DMS53 treated with DMSO at 0.1 percent for 48 hours (cell line): Measurements from ENCODE around the gene ACSL3.
"Not testable (repeated sequence)": the region's sequence is repeated elsewhere in the genome, so short reads cannot be mapped to it uniquely, and the experiment has no call there.

Experiments used
- DNase-seq: peaks from one replicate; lab custom pipeline; 2025; ENCODE audit not compliant: unreplicated experiment; lab: John Stamatoyannopoulos, UW

Gene ACSL3

DNA sequence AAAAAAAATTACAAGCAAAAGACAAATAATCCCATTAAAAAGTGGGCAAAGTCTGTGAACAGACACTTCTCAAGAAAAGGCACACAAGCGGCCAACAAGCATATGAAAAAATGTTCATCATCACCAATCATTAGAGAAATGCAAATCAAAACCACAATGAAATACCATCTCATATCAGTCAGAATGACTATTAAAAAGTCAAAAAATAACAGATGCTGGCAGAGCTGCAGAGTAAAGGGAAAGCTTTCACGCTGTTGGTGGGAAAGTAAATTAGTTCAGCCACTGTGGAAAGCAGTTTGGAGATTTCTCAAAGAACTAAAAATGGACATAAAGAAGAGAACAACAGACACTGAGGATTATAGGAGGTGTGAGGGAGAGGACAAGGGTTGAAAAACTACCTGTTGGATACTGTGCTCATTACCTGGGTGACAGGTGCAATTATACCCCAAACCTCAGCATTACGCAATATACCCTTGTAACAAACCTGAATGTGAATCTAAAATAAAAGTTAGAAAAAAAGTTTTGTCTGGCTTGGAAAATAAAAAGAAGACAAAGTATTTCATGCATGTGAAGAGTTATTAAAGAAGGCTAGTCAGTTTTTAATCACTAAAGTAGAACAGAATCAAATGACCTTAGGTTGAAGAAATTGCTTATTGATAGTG lies 8.7 kb upstream of the ACSL3 start:
- no peak for DNase-seq

DNA sequence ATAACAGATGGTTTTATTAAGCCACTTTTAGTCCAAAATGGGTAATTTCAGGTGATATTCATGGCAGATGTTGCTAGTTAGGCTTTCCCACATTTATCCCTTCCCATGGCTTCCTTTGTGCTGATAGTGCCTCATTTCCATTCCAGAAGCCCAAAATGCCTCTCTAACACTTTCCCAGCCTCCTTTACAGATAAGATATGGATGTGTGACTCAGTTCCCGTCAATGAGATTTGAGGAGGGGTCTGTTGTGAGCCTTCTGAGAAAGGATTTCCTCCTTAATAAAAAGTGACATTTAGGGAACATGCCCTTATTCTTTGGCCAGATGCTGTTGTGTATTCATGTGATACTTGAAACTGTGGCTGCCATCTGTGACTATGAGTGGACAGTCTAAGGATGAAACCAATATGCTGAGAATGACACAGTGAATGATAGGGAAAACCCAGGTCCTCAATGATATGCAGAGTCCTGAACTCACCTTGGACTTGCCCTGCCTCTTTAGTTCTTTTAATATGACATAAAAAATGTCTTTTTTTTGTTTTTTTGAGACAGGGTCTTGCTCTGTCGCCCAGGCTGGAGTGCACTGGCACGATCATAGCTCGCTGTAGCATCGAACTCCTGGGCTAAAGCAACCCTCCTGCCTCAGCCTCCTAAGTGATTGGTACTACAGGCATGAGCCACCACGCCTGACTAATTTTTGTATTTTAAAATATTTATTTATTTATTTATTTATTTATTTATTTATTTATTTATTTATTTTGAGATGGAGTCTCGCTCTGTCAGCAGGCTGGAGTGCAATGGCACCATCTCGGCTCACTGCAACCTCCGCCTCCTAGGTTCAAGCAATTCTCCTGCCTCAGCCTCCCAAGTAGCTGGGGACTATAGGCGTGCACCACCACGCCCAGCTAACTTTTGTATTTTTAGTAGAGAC lies 5.8 kb upstream of the ACSL3 start:
- no peak for DNase-seq

DNA sequence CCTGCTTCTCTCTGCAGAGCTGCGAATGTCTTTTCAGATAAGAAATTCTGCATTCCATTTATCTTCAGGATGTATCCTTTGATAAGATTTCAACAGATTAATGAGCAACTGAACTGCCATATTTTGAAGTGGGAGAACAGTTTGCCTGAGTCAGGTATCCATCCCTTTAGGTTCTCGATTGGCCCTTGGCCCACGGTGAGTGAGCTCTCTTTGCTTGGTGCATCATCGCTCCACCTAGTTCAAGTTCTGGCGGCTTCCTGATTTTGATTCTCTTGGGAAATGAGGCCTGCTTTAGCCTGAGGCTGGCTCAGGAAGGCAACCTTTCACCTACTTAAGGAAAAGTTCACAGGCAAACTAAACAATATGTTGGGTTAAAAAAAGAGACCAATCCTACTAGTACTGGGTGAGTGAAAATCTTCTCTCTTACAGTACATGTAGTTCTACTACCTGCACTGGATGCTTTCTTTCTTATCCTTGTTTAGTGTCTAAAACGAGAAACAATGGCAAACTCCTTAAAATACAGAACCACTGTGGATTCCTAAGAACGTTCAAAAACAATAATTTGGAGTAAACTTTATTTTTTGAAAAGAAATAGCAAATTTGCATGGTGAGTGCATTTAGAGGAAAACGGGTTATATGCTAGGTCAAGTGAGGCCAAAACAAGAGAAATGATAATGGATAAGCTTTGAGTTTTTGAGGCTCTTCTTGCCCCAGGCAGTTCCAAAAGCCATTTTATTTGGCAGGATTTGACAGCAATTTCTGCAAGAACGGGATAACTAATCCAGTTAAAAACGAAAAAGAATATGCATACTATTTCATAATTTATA lies 837 bp upstream of the ACSL3 start:
- DNase-seq: no peak

DNA sequence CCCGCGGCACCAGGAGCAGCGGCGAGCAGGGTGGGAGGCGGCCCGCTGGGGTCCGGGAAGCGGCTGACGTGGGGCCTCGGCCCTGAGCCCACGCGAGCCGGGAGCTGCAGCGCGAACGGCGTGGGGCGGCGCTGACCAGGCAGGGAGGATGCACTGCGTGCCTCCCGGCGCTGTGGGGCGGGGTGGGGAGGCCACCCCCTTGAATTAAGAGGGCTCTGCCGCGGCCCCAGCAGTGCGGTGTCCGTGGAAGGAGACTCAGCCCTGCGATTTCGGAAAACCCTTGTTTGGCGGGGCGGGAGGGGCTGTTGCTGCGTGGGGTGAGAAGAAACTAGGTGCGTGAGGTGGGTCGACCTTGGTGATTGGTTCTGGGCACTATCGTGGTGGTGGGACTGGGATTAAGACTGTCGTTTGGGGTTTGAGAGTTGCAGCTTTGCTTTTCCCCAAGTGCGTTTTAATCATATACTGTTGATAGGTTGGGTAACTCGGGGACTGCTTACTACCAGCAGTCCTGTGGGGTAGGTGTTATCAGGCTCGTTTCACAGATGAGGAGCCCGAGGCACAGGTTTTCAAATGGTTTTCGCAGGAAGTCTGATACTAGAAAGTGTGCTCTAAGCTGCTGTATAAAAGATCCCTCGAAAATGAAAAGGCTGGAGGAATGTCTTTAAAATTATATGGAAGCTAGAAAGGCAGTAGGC lies 722 bp downstream of the ACSL3 start:
- DNase-seq: no peak

DNA sequence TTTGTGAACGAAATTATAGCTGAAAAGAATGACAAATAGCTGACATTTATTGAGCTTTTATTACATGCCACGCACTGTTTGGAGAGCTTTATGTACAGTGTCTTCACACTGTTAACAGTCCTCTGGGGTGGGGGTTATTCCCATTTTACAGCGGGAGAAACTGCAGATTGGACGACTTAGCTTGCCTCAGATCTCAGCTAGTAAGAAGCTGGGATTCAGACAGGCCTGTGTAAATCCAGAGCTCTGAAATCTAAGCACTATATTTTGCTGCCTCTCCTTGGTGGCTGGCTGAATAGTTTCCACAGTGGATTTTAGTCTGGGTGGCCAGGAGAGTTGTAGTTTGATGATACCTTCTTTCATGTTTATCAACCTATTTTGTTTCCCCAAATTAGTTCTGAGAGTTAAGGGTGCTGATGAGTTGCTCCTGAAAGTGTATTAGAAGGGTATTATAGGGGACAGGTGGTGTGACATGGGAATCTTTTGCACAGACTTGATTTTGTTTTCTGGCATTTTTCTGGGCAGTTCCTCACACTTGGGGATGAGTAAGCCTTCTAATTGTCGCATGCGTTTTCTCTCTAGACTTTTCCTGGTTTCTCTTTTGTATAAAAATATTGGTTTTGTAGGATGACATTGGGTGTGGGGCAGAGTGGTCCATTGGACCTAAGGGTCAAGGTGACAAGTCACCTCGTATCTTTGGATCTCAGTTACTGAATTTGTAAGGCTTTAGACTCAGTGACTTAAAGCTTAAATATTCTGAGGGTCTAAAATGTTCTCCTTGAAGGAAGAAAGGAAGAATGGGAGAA lies 1.5 kb downstream of the ACSL3 start:
- DNase-seq: no peak

DNA sequence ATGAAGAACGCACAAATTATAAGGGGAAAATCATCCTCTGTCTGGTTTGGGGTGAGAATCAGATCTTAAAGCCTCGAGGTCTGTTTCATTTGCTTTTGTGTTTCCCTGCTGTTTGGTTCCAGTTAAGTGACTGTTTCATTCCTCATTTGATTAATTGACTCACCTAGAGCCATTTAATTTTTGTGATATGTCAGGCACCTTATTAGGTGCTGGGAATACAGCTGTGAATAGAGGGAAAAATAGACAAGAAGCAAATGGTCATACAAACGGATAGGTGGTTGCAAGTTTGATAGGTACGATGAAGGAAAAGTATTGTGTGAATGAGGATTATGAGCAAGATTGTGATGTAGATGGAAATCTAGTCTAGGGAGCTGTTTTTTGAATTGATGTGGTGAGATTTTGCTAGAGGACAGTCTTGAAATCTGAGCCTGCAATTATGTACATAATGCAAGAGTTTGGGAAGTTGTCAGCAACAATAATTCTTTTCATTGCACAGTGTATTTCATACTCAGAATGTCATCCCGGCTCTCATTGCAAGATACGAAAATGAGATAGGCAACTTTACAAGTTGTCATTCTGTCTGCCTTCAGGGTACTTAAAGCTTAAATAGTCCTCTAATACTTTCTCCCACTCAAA lies 2.2 kb downstream of the ACSL3 start:
- DNase-seq: no peak

DNA sequence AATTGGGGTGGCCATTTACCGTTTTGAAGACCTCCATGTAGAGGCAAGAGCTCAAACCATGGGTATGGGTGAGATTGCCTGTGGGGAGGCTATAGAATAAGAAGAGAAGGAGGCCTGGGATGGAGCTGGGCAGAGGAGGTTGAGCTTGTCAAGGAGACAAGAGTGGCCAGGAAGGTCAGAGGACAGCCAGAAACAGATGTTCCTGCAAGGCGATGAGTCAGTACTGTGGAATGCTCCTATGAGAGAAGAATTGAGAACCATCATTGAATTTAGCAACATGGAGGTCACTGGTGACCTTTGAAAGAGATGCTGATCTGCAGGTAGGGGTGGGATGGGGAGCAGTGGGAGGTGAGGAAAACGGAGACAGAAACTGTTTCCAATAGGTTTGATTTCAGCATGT lies 3.5 kb downstream of the ACSL3 start:
- DNase-seq: no peak

DNA sequence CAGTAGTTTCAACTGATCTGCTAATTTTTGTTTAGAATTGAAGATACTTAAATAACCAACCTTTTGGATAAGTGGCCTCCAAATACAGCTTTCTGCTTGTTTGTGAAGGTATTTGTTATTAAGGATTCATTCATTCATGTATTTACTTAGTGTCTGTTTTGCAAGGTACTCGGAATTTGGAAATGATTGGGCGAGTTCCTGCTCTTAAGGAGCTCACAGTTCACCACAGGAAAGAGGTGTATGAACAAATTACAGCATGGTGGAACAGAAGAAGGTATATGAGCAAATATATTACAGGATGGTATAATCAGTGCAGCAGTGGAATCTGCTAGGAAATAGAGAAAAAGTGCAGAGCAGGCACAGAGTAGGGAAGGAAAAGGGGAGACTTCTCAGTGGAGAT lies 4.5 kb downstream of the ACSL3 start:
- DNase-seq: no peak

DNA sequence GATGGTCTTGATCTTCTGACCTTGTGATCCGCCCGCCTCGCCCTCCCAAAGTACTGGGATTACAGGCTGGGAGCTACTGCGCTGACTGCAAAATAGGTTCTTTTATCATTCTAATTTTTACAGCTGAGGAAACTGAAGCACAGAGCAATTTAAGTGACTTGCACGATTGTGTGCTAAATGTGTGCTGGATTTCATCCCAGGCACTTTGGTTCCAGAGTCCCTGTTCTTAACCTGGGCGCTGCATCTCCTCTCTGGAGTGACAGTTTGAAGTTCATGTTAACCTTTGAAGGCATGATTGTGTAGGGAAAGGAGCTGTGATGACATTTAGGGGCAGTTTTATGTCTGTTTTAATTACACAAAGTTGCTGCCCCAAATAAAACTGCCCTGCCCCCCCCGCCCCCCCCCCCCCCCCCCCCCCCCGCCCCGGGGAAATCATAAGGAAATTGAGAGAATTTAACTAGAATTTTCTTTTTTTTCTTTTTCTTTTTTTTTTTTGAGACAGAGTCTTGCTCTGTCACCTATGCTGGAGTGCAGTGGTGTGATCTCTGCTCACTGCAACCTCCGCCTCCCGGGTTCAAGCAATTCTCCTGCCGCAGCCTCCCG lies 5.6 kb downstream of the ACSL3 start:
- DNase-seq: no peak

DNA sequence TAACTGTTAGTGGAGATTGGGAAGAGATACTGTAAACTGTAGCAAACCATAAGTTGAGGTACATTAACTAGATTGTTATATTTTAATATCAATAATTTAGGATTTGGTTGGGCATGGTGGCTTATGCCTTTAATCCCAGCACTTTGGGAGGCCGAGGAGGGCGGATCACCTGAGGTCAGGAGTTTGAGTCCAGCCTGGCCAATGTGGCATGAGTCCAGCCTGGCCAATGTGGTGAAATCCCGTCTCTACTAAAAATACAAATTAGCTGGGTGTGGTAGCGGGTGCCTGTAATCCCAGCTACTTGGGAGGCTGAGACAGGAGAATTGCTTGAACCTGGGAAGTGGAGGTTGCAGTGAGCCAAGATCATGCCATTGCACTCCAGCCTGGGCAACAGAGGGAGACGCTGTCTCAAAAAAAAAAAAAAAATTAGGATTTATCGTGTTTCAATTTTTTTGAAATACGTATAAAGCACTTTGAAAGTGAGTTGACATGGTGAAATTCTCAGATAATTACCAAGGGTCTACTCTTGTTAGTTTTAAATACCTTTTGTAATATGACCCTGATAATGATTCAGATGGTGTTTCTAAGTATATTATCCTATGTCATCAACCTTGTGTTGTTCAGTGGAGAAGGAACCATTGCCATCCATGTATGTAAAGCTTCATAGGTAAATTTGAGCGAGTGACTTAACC lies 7.9 kb downstream of the ACSL3 start:
- DNase-seq: not testable (repeated sequence)

DNA sequence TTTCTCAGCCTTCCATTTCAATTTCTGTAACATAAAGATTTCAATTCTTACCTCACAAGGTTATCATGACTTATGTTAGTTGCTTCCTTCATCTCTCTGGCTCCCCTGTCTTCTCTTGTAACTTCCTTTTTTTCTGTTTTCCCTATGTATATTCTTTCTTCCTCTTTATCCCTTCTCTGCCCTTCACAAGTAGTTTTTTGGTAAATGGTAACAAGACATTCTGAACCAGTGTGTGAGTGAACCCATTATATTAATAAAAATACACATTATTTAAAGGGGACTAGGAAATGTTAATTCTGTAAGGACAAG lies 8.4 kb downstream of the ACSL3 start:
- no peak for DNase-seq

DNA sequence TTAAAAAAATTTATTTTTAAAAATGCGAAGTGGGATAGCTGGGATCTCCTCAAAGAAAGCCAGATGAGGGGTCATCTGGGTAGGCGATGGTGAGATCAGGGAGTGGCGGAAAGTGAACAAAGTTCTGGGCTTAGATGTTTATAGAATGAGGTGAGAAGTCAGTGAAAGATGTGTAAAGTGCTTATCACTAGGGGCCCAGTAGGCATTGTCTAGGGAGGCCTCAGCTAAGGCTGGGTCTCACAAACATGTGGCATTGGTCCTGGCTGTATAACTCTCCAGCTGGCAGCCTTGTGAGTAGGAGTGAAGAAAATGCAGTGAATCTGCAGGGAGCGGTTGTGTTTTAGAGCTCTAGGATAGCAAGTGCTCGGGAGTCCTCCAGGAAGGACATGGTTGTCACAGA lies 10.5 kb downstream of the ACSL3 start:
- no peak for DNase-seq

DNA sequence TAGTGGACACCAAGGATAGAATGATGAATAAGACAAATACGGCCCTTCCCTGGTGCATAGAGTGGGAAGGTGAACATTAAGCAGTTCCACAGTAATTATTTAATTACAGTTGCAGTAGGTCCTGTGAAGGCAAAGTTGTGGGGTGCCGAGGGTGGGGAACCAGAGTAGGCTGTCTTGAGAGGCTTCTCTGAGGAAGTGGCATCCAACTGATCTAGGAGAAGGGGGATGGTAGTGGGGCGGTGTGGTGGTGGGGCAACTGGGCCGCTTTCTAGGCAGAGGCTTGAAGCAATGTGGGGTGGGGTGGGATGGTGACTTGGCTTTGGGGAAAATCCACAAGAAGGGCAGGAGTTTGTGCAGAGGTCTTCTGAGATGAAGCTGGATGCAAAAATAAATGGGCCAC lies 11.7 kb downstream of the ACSL3 start:
- no peak for DNase-seq

DNA sequence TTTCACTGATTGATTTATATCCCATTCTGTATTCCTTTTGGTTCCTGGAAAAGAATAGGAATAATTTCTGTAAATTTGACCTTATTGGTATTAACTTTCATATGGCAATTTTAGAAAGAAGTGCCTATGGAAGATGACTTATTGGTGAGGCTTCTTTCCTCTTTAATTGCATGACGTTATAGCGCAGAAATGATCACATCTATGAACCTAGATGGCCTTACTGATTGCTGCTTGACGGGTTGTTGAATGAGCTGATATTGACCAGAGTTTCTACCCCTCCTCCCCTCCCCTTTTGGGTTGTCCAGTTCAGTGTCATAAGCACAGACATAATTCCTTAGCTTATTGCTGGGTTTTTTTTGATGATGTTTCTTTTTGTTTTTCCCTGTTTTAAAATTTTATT lies 14.6 kb downstream of the ACSL3 start:
- DNase-seq: no peak

DNA sequence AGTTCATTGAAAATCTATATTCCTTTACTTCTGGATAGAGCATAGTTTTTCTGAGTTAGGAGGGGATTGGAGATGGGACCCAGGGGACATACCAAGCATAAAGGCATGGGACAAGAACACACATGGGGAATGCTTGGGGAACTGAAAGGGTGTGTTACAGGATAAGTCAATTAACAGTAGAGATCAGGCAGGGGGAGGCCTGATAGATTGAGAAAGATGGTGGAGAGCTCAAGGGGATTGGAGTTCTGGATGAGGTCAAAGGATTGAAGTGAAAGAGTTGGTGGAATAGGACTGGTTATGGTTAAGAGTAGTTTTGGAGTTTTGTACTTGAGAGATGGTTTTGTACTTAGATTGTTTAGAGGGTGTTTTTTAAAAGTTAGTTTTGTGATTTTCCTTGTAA lies 16.1 kb downstream of the ACSL3 start:
- DNase-seq: no peak

DNA sequence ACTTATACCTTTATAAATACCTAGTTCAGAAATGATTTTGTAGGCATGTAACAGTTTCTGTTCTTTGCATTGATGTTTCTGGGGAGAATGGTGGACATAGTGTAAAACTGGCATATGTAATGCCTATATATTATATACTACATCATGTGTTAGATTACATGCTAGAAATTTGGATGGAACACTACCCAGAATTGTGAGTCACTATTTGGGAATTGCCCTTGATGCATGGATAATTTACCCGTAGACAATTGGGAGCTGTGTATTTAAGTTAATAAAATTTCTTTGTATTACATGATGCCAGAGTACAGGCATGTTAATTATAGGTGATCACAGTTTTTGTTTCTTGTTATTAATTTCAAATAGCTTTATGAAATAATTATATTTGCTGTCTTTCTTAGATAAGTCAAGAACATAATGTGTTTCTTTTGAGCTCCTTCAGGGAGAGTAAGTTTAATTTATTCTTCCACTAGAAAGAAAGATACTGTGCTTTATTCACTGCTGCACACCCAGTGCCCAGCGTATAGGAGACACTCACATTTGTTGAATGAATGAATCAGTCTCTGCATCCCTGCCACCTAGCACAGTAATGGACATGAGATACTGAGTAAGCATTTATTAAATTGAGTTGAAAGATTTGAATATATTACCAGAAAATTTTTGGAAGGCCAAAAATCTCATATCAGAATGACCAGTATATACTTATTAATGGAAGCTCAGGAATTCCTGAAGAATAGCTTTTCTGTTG lies 16.9 kb downstream of the ACSL3 start:
- DNase-seq: no peak

DNA sequence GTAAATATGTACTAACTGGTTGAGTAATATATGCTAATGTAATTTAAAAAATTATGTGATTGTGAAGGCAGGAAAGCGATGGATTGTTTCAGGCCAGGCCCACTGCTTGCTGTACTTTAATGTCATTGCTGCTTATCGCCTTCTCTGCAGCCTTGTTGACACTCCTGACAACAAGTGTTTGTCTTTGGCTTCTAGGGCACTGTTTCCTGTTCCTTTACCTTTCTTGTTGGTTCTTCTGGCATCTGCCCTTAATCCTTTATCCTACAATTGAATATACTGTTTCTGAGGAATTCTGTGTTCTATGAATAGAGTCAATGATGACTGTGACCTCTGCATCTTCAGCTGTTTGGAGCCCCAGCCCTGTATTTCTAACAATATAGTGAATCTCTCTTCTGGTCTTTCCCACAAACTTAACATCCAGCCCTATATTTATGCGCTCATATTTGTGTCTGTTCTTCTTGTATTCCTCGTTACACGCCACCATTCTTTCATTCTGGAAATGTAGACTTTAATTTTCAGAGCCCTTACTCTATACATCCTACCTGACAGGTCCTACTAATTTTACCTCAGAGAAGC lies 17.6 kb downstream of the ACSL3 start:
- peak; percentile 30 for DNase-seq
